HEK293T (cell line): ENCODE results near the gene GRID2.

Experiments used
- BHLHE40 ChIP-seq: fragments of 450-650 bp; IDR thresholded peaks from 2 replicates; pipeline ENCODE4 v1.6.1; 2016; ENCODE audit warnings: mild to moderate bottlenecking, moderate library complexity, borderline replicate concordance
- CTBP1 ChIP-seq: fragments of 450-650 bp; IDR thresholded peaks from 2 replicates; pipeline ENCODE4 v1.6.1; 2016; ENCODE audit warnings: borderline replicate concordance
- ELF4 ChIP-seq: fragments of 450-650 bp; IDR thresholded peaks from 2 replicates; pipeline ENCODE4 v1.6.1; 2017; ENCODE audit warnings: antibody characterized with exemption
- FOXA1 ChIP-seq: fragments of 450-650 bp; IDR thresholded peaks from 2 replicates; pipeline ENCODE4 v1.6.1; 2016; ENCODE audit warnings: mild to moderate bottlenecking
- FOXK2 ChIP-seq: fragments of 450-650 bp; IDR thresholded peaks from 2 replicates; pipeline ENCODE4 v1.6.1; 2016; ENCODE audit warnings: mild to moderate bottlenecking
- FOXM1 ChIP-seq: fragments of 450-650 bp; IDR thresholded peaks from 2 replicates; pipeline ENCODE4 v1.6.1; 2017; ENCODE audit warnings: mild to moderate bottlenecking, borderline replicate concordance
- HDGF ChIP-seq: fragments of 450-650 bp; IDR thresholded peaks from 2 replicates; pipeline ENCODE4 v1.6.1; 2017; ENCODE audit warnings: antibody characterized with exemption, borderline replicate concordance
- L3MBTL2 ChIP-seq: fragments of 450-650 bp; conservative IDR thresholded peaks from 2 replicates; pipeline ENCODE4 v1.6.1; 2016; ENCODE audit warnings: mild to moderate bottlenecking
- LEF1 ChIP-seq: fragments of 450-650 bp; IDR thresholded peaks from 2 replicates; pipeline ENCODE4 v1.6.1; 2017; ENCODE audit warnings: mild to moderate bottlenecking, borderline replicate concordance
- NFRKB ChIP-seq: fragments of 450-650 bp; IDR thresholded peaks from 2 replicates; pipeline ENCODE4 v1.6.1; 2016; ENCODE audit warnings: mild to moderate bottlenecking, moderate library complexity
- SP1 ChIP-seq: fragments of 450-650 bp; IDR thresholded peaks from 2 replicates; pipeline ENCODE4 v1.6.1; 2017
- SUZ12 ChIP-seq: fragments of 450-650 bp; IDR thresholded peaks from 2 replicates; pipeline ENCODE4 v1.6.1; 2016; ENCODE audit warnings: mild to moderate bottlenecking
- TARDBP ChIP-seq: fragments of 450-650 bp; IDR thresholded peaks from 2 replicates; pipeline ENCODE4 v1.6.1; 2016
- TF ChIP-seq, protein P1 (sequence below): fragments of 450-650 bp; IDR thresholded peaks from 2 replicates; pipeline ENCODE4 v1.6.1; 2016

DNA sequence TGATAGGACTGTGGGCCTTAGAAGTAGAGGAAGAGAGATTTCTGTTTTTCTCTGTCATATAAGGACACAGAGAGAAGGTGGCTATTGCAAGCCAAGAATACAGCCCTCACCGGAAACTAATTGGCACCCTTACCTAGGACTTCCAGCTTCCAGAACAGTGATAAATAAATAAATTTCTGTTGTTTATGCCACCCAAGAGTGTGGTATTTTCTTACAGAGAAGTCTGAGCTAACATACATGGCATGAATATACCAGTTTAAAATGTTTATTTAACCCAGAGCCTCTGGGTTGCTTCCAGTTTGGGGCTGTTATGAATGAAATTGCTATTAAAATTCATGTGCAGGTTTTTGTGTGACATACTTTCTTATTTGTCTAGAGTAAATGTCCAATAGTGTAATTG lies 870.8 kb downstream of the GRID2 start:
- TF ChIP-seq SP1 (no peak), FOXM1 (no peak), BHLHE40 (no peak), FOXK2 (no peak), ELF4 (no peak), TARDBP (no peak), SUZ12 (no peak), L3MBTL2 (no peak), NFRKB (no peak), LEF1 (no peak), FOXA1 (no peak), HDGF (no peak), CTBP1 (no peak)
- TF ChIP-seq, protein P1, sequence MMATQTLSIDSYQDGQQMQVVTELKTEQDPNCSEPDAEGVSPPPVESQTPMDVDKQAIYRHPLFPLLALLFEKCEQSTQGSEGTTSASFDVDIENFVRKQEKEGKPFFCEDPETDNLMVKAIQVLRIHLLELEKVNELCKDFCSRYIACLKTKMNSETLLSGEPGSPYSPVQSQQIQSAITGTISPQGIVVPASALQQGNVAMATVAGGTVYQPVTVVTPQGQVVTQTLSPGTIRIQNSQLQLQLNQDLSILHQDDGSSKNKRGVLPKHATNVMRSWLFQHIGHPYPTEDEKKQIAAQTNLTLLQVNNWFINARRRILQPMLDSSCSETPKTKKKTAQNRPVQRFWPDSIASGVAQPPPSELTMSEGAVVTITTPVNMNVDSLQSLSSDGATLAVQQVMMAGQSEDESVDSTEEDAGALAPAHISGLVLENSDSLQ: no peak
